SU-DHL-6 (cell line): ENCODE measurements around the gene KLK2.

Experiments used
- EZH2phosphoT487 ChIP-seq: fragments of 200-600 bp; sonication (generic), shearing (Covaris generic); conservative IDR thresholded peaks from 2 replicates; pipeline ENCODE4 v1.6.1; 2018; ENCODE audit warnings: mild to moderate bottlenecking, antibody characterized with exemption, low read length, moderate library complexity, mixed read lengths
- TF ChIP-seq, protein P1 (sequence below): fragments of 200-600 bp; sonication (generic); IDR thresholded peaks from one replicate; pipeline ENCODE4 v1.5.1; 2017; ENCODE audit warnings: antibody characterized with exemption, mild to moderate bottlenecking, low read length, moderate library complexity; ENCODE audit not compliant: insufficient read depth, poor library complexity, severe bottlenecking

DNA sequence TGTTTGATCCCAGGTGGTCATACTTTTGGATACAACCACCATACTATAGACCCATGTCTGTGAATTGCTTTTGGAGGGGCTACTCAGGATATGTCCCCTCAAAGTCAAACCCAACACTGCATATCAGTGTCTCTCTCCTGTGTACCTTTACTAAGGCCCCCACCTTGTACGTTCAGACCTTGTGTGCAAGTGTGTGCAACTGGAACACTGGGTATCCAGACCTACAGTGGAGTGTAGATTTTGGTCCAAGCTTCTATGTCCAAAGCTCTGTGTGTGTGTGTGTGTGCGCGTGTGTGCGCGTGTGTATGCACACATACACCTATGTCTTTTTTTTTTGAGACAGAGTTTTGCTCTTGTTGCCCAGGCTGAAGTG is 18.0 kb downstream of the KLK2 start:
- TF ChIP-seq, protein P1, sequence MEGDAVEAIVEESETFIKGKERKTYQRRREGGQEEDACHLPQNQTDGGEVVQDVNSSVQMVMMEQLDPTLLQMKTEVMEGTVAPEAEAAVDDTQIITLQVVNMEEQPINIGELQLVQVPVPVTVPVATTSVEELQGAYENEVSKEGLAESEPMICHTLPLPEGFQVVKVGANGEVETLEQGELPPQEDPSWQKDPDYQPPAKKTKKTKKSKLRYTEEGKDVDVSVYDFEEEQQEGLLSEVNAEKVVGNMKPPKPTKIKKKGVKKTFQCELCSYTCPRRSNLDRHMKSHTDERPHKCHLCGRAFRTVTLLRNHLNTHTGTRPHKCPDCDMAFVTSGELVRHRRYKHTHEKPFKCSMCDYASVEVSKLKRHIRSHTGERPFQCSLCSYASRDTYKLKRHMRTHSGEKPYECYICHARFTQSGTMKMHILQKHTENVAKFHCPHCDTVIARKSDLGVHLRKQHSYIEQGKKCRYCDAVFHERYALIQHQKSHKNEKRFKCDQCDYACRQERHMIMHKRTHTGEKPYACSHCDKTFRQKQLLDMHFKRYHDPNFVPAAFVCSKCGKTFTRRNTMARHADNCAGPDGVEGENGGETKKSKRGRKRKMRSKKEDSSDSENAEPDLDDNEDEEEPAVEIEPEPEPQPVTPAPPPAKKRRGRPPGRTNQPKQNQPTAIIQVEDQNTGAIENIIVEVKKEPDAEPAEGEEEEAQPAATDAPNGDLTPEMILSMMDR = no peak
- no peak for TF ChIP-seq EZH2phosphoT487
